ENCODE measurements around the gene SH3BP1.

Gene SH3BP1

DNA sequence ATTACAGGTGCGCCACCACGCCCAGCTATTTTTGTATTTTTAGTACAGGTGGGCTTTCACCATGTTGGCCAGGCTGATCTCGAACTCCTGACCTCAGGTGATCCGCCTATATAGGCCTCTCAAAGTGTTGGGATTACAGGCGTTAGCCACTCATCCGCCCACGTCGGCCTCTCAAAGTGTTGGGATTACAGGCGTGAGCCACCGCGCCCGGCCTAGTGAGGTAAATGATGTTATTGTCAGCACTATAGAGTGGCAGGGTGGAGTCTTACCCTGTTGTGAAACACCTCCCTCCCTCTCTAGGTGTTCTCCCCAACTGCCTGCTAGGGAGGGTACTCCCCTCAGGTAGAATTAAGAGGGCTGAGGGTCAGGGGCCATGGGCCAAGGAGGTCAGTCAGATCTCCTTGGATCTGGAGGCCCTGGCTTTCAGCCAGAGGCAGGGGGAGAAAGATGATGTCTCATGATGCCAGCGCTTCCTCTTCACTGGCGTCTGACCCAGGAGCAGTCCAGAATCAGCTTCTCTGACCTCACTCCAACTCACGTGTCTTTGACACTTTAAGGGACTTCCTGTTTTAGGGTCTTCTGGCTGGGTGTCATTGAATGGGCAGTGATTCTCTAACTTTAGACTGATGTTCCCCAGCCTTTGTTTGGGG lies 28.9 kb upstream of the SH3BP1 start:
- no peak for DNase-seq (ENCODE audit: extremely low spot score, insufficient read length, low read depth)
- FAIRE-seq = no peak

DNA sequence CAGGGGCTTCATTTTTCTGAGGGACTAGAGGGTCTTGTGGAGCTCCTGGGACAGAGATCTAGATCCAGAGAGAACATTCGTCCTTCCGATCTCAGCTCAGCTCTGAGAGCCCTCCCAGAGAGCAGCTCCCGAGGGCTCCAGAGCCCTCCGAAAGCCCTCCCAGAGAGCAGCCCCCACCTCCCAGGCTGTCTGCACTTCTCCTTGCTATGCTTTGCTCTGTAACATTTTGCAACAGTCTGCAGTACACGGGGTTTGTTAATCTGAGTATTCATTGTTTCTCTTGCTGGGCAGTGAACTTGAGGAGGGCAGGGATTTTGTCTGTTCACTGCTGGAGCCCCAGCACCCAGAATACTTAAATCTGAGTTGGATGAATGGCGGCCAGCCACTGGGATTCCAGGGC lies 28.3 kb upstream of the SH3BP1 start:
- FAIRE-seq (no peak), DNase-seq (ENCODE audit: extremely low spot score, insufficient read length, low read depth) (no peak)

DNA sequence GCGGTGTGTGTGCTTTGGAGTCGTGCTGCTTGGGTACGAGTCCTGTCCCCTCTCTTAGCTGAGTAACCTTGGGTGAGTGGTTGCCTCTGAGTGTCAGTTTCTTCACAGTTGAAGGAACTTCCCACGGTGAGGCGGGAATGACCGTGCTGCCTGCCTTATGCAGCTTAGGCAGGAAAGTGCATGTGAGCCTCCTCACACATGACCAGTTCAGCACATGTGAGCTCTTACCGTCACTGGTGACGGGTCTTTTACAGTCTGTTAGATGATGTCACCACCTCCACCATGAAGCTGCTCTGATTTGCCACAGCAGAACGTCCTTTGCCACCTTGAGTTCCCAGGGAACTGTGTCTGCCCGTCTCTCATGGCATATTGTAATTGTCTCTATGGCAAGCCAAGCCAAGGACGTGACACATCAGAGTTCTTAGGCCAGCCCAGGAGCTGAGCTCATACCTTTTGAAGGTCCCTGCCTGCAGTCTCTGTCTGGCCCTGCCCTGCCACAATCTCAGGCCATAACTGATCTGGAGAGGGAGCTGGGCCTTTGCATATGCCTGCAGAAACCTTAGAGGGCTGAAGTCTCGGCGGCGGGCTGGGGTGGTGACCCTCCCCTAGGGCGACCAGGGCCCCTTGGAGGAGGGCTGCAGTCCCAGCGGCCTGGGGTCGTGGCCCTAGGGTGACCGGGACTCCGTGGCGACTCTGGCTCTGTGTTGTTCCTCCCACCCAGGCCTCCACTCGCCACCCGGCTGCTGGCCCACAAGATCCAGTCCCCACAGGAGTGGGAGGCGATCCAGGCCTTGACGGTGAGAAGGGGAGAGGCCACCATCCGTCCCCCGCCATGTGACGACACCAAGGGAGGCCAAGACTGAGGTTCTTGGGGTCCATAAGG lies 23.0 kb upstream of the SH3BP1 start:
- FAIRE-seq = no peak
- no peak for DNase-seq (ENCODE audit: extremely low spot score, insufficient read length, low read depth)

DNA sequence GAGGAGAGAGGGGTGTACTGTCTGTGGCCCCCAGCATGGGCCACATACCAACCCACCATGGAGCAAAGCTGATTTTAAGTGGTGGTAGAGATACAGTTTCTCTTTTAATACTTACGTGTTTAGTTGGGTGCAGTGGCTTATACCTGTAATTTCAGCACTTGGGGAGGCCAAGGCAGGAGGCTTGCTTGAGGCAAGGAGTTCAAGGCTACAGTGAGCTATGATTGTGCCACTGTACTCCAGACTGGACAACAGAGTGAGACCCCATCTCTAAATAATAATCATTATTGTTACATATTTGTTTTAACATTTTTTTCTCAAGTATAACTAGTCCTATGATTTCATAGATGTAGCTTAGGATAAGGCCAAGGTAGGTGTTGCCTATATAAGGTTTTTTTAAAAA lies 22.0 kb upstream of the SH3BP1 start:
- no peak for FAIRE-seq

DNA sequence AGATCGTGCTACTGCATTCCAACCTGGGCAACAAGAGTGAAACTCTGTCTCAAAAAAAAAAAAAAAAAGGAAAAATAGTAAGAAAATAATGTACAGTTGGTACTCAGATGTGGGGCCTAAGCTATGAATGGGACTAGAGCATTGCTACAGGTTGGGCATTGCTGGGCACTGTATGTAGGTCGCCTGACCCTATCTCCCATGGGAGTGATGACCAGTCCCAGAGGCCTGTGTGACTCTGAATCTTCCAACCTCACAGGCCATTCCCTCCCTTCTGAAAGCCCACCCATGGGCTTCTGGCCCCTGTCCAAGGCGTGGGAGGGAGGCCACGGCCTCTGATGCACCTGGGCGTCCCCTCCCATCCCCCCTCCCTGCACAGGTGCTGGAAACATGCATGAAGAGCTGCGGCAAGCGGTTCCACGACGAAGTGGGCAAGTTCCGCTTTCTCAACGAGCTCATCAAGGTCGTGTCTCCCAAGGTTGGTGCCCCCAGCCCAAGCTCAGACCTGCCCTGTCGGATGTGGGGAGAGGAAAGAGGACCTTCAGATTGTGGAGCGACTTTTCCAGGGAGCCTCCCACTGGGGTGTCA lies 21.3 kb upstream of the SH3BP1 start:
- no peak for DNase-seq (ENCODE audit: extremely low spot score, insufficient read length, low read depth)
- FAIRE-seq = no peak

More for the DNA sequence above, 22.0 kb upstream of the SH3BP1 start:
- no peak for DNase-seq (ENCODE audit: extremely low spot score, insufficient read length, low read depth)

DNA sequence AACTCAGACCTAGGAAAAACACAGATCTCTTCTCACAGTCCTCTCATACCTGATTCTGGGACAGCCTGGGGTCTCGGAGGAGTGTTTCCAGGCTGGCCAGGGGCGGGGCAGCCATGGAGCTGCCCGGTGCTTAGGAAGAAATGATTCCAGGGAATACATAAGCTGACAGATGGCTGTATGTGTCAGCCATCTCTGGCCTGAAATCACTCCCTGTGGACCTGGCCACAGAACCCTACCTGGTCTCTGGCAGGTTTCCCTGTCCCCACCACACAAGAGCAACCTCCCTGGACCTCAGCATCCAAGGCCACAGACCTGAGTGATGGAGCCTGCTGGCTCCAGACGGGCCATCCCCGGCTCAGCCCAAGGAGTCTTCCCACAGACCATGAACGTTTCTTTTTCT lies 20.8 kb upstream of the SH3BP1 start:
- FAIRE-seq = no peak
- DNase-seq (ENCODE audit: extremely low spot score, insufficient read length, low read depth) = no peak

DNA sequence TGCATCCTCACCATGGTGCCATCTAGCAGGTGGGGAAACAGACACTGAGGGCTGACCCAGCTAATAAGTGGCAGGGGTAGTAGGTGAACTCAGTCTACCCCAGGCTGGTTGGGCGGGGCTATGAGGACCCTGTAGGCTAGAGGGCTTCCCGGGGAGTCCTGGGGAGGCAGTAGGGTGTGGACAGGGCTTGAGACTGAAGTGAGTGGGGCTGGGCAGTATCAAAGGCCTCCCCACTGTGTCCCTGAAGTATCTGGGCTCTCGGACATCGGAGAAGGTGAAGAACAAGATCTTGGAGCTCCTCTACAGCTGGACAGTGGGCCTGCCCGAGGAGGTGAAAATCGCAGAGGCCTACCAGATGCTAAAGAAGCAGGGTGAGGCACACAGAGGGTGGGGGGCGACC lies 19.5 kb upstream of the SH3BP1 start:
- DNase-seq (ENCODE audit: extremely low spot score, insufficient read length, low read depth) = no peak
- no peak for FAIRE-seq

DNA sequence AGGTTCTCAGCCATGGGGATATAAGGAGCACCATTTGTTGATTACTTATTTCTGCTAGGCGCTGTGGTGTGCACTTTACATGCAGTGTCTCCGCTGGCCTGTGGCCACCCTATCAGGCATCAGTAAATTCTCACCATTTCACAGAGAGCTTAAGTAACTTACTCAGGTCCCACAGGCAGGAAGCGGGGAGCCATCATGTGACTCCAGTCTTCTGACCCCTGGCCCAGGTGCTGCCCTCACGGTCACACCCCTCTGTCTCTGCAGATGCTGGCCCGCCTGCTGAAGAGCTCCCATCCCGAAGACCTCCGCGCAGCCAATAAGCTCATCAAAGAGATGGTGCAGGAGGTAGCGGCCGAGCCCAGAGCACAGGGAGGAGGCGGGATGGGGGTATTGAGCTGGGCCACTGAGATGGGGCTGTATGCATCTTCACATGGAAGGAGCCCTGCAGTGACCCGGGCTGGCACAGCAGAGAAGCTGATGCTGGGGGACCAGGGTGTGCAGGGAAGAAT lies 18.1 kb upstream of the SH3BP1 start:
- no peak for FAIRE-seq
- DNase-seq (ENCODE audit: extremely low spot score, insufficient read length, low read depth) = no peak

DNA sequence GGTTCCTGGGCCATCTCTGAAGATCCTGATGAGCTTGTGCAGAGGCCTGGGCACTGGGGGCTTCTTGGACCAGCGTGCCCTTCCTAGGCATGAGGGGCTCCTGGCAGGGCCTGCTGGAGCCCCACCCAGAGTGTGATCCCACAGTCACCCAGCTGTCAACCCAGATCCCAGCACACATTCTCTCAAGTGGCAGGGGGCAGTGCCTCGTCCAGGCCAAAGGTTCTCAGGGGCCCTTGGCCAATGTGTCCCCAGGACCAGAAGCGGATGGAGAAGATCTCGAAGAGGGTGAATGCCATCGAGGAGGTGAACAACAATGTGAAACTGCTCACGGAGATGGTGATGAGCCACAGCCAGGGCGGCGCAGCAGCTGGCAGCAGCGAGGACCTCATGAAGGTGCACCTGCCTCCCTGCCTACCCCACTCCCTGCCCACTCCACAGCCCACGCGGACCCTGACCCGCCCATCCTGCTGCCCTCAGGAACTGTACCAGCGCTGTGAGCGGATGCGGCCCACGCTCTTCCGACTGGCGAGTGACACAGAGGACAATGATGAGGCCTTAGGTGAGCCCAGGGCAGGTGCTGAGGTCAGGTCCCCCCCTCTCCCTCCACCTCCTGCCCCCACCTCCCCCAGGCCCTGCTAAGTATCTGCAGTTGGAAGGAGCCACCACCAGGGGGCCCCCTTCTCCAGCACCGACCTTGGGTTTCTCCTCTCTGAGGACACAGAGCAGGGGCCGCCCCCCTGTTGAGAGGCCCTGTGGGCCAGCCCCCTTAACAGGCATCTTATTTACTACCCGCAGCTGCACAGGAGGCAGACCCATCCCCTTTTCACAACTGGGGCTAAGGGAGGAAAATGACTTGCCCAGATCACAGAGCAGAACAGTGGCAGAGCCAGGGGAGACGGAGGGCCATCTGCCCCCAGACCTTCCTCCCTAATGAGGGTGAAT lies 16.1 kb upstream of the SH3BP1 start:
- FAIRE-seq (peak; percentile 64), DNase-seq (ENCODE audit: extremely low spot score, insufficient read length, low read depth) (no peak)

DNA sequence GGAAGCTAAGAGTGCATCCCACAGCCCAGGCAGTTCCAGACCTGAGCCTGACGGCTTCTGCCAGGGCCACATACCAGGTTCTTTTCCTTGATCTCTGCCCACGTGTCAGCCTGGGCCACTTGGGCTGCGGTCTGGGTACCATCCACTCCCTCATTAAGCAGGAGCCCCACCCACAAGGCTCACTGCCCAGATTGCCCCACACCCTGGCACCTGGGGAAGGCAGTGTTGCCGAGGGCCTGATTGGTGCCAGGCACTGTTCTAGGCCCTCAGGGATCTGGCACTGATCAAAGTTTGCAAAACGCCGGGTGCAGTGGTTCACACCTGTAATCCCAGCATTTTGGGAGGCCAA lies 15.5 kb upstream of the SH3BP1 start:
- no peak for FAIRE-seq
- DNase-seq (ENCODE audit: extremely low spot score, insufficient read length, low read depth) = no peak

DNA sequence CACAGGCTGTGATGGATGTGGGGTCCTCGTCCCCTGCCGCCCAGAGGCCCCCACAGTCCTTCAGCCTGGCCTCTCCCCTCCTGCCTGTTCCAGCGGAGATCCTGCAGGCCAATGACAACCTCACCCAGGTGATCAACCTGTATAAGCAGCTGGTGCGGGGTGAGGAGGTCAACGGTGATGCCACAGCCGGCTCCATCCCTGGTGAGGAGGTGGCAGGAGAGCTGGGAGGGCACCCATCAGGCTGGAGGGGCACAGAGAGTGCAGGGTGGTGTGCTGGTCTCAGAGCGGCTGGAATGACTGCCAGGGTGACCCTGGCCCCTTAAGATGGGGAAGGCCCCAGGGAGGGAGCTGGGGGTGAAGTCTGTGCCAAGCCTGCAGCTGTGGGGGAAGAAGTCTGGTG lies 14.6 kb upstream of the SH3BP1 start:
- no peak for FAIRE-seq

DNA sequence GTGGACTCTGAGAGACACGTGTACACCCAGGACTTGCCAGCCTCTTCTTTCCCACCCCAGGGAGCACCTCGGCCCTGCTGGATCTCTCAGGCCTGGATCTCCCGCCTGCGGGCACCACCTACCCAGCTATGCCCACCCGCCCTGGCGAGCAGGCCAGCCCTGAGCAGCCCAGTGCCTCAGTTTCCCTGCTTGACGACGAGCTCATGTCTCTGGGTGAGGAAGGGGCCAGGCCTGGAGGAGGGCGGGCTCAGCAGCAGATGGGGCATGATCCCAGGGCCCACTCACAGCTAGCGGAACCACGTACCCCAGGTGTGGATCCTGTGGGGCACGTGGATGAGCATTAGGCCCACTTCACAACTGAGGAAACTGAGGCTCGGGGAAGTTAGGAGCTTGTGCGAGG lies 13.7 kb upstream of the SH3BP1 start:
- DNase-seq (ENCODE audit: extremely low spot score, insufficient read length, low read depth) (no peak), FAIRE-seq (no peak)

More for the DNA sequence above, 14.6 kb upstream of the SH3BP1 start:
- no peak for DNase-seq (ENCODE audit: extremely low spot score, insufficient read length, low read depth)

DNA sequence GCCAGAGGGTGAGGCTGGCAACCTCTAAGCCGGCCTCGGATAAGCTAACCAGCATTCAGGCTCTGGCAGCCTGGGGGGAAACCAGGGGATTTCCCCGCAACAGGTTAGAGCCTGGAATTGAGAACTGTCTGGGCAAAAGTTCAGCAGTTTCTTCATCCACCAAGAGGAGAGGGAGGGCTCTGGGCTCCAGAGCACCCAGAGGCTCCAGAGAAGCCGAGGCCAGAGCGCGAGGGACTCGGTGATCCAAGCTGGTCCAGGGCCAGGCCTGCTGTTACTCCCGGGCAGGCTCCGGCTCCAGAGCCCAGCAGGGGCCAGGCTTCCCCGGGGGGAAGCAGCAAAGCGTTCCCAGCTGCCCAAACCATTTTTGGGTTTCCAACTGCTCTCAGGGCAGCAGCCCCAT lies 13.3 kb upstream of the SH3BP1 start:
- FAIRE-seq (no peak), DNase-seq (ENCODE audit: extremely low spot score, insufficient read length, low read depth) (no peak)

DNA sequence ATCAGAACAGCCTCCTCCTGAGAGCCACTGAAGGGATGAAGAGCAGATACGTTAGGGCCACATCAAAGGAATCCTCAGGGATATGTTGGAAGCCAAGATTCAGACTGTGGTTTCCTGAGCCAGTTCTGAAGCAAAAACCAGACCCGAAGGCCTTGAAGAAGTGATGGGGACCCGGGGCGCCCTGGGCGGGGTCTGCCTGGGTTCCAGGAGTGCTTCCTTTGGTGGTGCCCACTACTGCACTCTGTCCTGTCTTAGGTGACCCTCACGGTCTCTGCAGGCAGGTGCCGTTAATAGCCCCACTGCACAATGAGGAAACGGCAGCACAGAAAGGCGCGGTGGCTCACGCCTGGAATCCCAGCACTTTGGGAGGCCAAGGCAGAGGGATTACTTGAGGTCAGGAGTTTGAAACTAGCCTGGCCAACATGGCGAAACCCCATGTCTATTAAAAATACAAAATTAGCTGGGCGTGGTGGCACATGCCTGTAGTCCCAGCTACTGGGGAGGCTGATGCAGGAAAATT lies 12.9 kb upstream of the SH3BP1 start:
- DNase-seq (ENCODE audit: extremely low spot score, insufficient read length, low read depth) = no peak
- FAIRE-seq = no peak

DNA sequence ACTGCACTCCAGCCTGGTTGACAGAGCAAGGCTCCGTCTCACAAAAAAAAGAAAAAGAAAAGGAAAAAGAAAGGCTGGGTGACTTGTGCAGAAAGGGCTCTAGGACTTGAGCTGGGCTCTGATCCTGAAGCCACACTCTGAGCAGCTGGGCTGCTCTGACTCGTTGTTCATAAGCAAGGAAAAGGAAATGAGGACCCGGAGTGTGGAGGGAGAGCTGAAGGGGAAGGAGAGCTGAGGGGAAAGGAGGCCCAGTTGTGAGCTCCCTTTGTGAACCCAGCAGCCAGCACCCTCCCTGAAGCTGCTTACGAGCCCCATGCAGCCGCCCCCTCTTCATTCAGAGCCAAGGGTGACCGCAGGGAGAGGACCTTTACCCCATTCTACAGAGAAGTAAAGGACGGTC lies 12.3 kb upstream of the SH3BP1 start:
- DNase-seq (ENCODE audit: extremely low spot score, insufficient read length, low read depth) (no peak), FAIRE-seq (no peak)

DNA sequence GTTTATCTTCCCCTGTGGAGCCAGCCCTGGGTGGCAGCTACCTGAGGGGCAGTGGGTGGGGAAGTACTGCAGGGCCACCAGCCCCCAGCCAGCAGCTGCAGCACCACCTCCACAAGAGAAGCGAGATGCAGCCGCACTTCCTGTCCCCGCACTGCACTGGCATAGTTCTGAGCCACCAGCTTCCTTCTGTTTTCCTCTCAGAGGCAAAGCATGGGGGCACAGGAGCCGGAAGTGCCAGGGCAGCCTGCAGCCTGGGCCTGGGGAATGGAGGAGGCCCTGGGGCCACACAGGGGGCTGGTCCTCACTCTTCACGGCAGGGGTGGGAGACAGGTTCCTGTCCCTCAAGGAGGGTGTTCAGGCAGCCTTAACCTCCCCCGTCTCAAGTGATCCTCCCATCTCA lies 11.9 kb upstream of the SH3BP1 start:
- FAIRE-seq (no peak), DNase-seq (ENCODE audit: extremely low spot score, insufficient read length, low read depth) (no peak)

DNA sequence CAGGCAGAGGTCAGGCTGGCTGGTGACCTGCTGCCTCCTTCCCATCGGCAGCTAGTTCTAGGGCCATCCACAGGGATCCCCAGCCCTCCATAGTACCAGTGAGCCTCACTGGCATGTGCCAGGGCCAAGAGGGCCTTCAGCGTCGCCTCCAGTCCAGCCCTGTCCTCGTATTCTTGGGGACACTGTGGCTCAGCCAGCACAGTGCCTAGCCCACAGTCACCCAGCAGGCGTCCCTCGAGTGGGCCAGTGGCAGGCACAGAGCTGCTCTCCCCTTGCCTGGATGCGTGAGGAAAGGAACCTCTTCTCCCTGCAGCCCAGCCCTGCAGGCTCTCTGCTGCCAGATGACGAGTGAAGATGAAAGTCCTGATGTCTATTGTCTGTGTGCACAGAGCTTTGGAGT lies 10.6 kb upstream of the SH3BP1 start:
- no peak for FAIRE-seq
- no peak for DNase-seq (ENCODE audit: extremely low spot score, insufficient read length, low read depth)

DNA sequence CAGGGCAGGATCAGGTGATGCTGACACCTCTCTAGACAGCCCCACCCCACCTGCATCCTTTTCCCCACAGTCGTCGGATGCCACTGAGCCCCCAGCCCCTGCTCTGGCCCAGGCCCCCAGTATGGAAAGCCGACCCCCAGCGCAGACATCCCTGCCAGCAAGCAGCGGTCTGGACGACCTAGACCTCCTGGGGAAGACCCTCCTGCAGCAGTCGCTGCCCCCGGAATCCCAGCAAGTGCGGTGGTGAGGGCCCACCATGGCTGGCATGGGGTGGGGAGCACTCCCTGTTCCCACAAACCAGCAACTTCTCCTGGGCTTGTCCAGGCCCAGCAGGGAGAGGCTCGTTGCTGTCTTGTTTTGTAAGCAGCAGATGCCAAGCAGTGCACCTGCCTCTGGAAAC lies 9.5 kb upstream of the SH3BP1 start:
- FAIRE-seq (no peak), DNase-seq (ENCODE audit: extremely low spot score, insufficient read length, low read depth) (no peak)

DNA sequence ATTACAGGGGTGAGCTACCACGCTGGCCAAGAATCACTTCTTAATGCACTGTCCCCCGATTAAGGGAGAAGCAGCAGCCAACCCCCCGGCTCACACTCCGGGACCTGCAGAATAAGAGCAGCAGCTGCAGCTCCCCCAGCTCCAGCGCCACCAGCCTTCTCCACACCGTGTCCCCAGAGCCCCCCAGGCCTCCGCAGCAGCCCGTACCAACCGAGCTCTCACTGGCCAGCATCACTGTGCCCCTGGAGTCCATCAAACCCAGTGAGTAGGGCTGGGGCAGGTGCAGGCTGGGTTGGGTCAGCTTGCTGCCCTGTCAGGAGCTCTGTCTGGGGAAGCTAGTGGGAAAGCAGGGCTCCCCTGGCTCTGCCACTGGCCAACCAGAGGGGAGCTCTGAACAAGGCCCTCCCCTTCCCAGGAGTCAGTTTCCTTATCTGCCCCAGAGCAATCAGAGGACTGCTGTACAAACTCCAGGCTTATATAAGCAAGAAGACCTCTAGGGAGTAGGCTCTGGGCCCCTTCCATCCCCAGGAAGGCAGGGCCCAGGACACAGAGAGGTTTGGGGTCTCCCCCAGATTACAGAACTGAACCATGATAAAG lies 8.5 kb upstream of the SH3BP1 start:
- DNase-seq (ENCODE audit: extremely low spot score, insufficient read length, low read depth) (no peak), FAIRE-seq (no peak)
